Neural cell (in vitro differentiated cells): ENCODE results near the gene KAT8. TPM values are rescaled to one million over a fixed set of nuclear protein-coding genes. Genes with fewer than 3 reads are reported as not detected.

Source experiments
- H2AFZ ChIP-seq: fragments of 200-600, 300-800 bp; sonication (generic), shearing (Covaris generic); 2 replicates; pipeline ENCODE4 v1.6.0; 2014; ENCODE audit warnings: low read depth, mild to moderate bottlenecking, antibody characterized with exemption, low read length, moderate library complexity
- H3F3A ChIP-seq: fragments of 200-600 bp; shearing (Covaris generic); 2 replicates; pipeline ENCODE4 v1.6.1; 2016; ENCODE audit warnings: mild to moderate bottlenecking, moderate library complexity, mixed read lengths, antibody characterized with exemption, low read length; ENCODE audit not compliant: insufficient read depth, poor library complexity, severe bottlenecking
- H3K27ac ChIP-seq: fragments of 200-600, 300-800 bp; sonication (generic), shearing (Covaris generic); 2 replicates; pipeline ENCODE4 v1.5.1; 2014; ENCODE audit warnings: mild to moderate bottlenecking, low read length, moderate library complexity
- H3K27me3 ChIP-seq: fragments of 300-800, 200-600 bp; sonication (generic), shearing (Covaris generic); 2 replicates; pipeline ENCODE4 v1.6.0; 2014; ENCODE audit warnings: mild to moderate bottlenecking, low read depth, low read length, moderate library complexity; ENCODE audit not compliant: insufficient read depth
- H3K36me3 ChIP-seq: fragments of 300-800, 200-600 bp; sonication (generic), shearing (Covaris generic); 2 replicates; pipeline ENCODE4 v1.5.1; 2014; ENCODE audit warnings: mild to moderate bottlenecking, antibody characterized with exemption, low read length, moderate library complexity; ENCODE audit not compliant: insufficient read depth
- H3K4me2 ChIP-seq: fragments of 300-800, 200-600 bp; sonication (generic), shearing (Covaris generic); 2 replicates; pipeline ENCODE4 v1.6.0; 2014; ENCODE audit warnings: mild to moderate bottlenecking, low read length
- H3K4me3 ChIP-seq: fragments of 300-800, 200-600 bp; sonication (generic), shearing (Covaris generic); 2 replicates; pipeline ENCODE4 v1.5.1; 2014; ENCODE audit warnings: mild to moderate bottlenecking, low read length, moderate library complexity
- H3K79me2 ChIP-seq: fragments of 200-600 bp; shearing (Covaris generic); replicated peaks from 2 replicates; pipeline ENCODE4 v1.6.0; 2014; ENCODE audit warnings: mild to moderate bottlenecking, low read length, moderate library complexity; ENCODE audit not compliant: insufficient read depth
- H3K9ac ChIP-seq: fragments of 300-800, 200-600 bp; sonication (generic), shearing (Covaris generic); 2 replicates; pipeline ENCODE4 v1.6.1; 2016; ENCODE audit warnings: mild to moderate bottlenecking, low read length, mixed read lengths
- H3K9me2 ChIP-seq: fragments of 200-600 bp; shearing (Covaris generic); 2 replicates; pipeline ENCODE4 v1.6.1; 2016; ENCODE audit warnings: mild to moderate bottlenecking, low read length, mixed read lengths; ENCODE audit not compliant: insufficient read depth
- H3K9me3 ChIP-seq: fragments of 200-600, 300-800 bp; sonication (generic), shearing (Covaris generic); 2 replicates; pipeline ENCODE4 v1.6.1; 2016; ENCODE audit warnings: mild to moderate bottlenecking, mixed run types, low read length, moderate library complexity, mixed read lengths
- H4K20me1 ChIP-seq: fragments of 200-600 bp; shearing (Covaris generic); 2 replicates; pipeline ENCODE4 v1.6.1; 2016; ENCODE audit warnings: mild to moderate bottlenecking, mixed run types; ENCODE audit not compliant: insufficient read depth
- EP300 ChIP-seq: fragments of 450-650 bp; conservative IDR thresholded peaks from 2 replicates; pipeline ENCODE4 v1.6.1; 2014; ENCODE audit warnings: antibody characterized with exemption, mild to moderate bottlenecking, moderate library complexity; ENCODE audit not compliant: poor library complexity, severe bottlenecking
- EZH2 ChIP-seq: fragments of 200-600, 300-800 bp; shearing (Covaris generic), sonication (generic); IDR thresholded peaks from 2 replicates; pipeline ENCODE4 v1.6.1; 2014; ENCODE audit warnings: antibody characterized with exemption, low read length, borderline replicate concordance, mild to moderate bottlenecking; ENCODE audit not compliant: insufficient read depth, poor library complexity, severe bottlenecking
- MXI1 ChIP-seq: fragments of 450-650 bp; conservative IDR thresholded peaks from 2 replicates; pipeline ENCODE4 v1.6.1; 2014; ENCODE audit warnings: antibody characterized with exemption, mild to moderate bottlenecking; ENCODE audit not compliant: poor library complexity, severe bottlenecking
- POLR2AphosphoS5 ChIP-seq: IDR thresholded peaks from 2 replicates; pipeline ENCODE4 v1.6.1; 2012
- RAD21 ChIP-seq: fragments of 450-650 bp; conservative IDR thresholded peaks from 2 replicates; pipeline ENCODE4 v1.6.1; 2014; ENCODE audit warnings: antibody characterized with exemption, mild to moderate bottlenecking, moderate library complexity
- SMC3 ChIP-seq: fragments of 450-650 bp; conservative IDR thresholded peaks from 2 replicates; pipeline ENCODE4 v1.6.1; 2014; ENCODE audit warnings: antibody characterized with exemption, mild to moderate bottlenecking, moderate library complexity; ENCODE audit not compliant: poor library complexity
- TAF1 ChIP-seq: IDR thresholded peaks from 2 replicates; pipeline ENCODE4 v1.6.1; 2012; ENCODE audit warnings: low read depth
- polyA plus RNA-seq: library from polyadenylated mRNA; depleted of rRNA; stranded (reverse); fragments of >200 nt; gene quantifications from 2 replicates; pipeline ENCODE4 v1.2.3, GENCODE V29; 2014
- TF ChIP-seq, protein P1 (sequence below): IDR thresholded peaks from 2 replicates; pipeline ENCODE4 v1.6.1; 2012; ENCODE audit warnings: borderline replicate concordance
- TF ChIP-seq, protein P2 (sequence below): fragments of 450-650 bp; IDR thresholded peaks from 2 replicates; pipeline ENCODE4 v1.5.1; 2014; ENCODE audit warnings: antibody characterized with exemption, mild to moderate bottlenecking, moderate library complexity; ENCODE audit not compliant: poor library complexity, severe bottlenecking

KAT8 gene
- polyA plus RNA-seq, 1 donor from 2014 or later = 98.0 TPM

DNA sequence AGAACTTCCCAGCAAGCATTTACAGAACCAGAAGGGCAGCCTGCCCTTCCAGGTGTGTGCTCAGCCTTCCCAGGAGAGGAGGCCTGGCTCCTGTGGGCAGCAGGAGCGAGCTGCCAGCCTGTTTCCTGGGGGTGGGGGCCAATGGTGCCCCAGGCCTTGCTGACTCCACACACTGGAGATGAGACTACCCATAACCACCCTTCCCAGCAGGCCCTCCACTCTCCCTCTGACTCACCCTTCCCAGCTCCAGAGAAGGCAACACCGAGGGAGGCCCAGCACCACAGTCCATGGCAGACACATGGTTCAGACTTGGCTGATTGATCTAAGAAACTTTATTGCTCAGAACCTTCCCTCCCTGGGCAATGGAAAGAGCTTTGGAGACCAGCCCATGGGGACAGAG, 26.9 kb upstream of the KAT8 start:
- Histone ChIP-seq H3K79me2 (peaks cover 11% of the 10 kb centered on the region), H3K4me3 (no peak overlapping the region), H3F3A (no peaks in the 10 kb centered on the region), H3K27ac (no peak overlapping the region), H3K36me3 (no peaks in the 10 kb centered on the region), H3K9me3 (no peaks in the 10 kb centered on the region), H4K20me1 (no peaks in the 10 kb centered on the region), H3K9me2 (no peaks in the 10 kb centered on the region), H3K27me3 (no peaks in the 10 kb centered on the region), H3K9ac (no peak overlapping the region), H3K4me2 (no peak overlapping the region), H2AFZ (no peak overlapping the region)
- TF ChIP-seq EZH2 (no peak), EP300 (no peak), SMC3 (no peak), POLR2AphosphoS5 (no peak), TAF1 (no peak), MXI1 (no peak), RAD21 (no peak)
- TF ChIP-seq, protein P1, sequence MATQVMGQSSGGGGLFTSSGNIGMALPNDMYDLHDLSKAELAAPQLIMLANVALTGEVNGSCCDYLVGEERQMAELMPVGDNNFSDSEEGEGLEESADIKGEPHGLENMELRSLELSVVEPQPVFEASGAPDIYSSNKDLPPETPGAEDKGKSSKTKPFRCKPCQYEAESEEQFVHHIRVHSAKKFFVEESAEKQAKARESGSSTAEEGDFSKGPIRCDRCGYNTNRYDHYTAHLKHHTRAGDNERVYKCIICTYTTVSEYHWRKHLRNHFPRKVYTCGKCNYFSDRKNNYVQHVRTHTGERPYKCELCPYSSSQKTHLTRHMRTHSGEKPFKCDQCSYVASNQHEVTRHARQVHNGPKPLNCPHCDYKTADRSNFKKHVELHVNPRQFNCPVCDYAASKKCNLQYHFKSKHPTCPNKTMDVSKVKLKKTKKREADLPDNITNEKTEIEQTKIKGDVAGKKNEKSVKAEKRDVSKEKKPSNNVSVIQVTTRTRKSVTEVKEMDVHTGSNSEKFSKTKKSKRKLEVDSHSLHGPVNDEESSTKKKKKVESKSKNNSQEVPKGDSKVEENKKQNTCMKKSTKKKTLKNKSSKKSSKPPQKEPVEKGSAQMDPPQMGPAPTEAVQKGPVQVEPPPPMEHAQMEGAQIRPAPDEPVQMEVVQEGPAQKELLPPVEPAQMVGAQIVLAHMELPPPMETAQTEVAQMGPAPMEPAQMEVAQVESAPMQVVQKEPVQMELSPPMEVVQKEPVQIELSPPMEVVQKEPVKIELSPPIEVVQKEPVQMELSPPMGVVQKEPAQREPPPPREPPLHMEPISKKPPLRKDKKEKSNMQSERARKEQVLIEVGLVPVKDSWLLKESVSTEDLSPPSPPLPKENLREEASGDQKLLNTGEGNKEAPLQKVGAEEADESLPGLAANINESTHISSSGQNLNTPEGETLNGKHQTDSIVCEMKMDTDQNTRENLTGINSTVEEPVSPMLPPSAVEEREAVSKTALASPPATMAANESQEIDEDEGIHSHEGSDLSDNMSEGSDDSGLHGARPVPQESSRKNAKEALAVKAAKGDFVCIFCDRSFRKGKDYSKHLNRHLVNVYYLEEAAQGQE = no peak
- TF ChIP-seq, protein P2, sequence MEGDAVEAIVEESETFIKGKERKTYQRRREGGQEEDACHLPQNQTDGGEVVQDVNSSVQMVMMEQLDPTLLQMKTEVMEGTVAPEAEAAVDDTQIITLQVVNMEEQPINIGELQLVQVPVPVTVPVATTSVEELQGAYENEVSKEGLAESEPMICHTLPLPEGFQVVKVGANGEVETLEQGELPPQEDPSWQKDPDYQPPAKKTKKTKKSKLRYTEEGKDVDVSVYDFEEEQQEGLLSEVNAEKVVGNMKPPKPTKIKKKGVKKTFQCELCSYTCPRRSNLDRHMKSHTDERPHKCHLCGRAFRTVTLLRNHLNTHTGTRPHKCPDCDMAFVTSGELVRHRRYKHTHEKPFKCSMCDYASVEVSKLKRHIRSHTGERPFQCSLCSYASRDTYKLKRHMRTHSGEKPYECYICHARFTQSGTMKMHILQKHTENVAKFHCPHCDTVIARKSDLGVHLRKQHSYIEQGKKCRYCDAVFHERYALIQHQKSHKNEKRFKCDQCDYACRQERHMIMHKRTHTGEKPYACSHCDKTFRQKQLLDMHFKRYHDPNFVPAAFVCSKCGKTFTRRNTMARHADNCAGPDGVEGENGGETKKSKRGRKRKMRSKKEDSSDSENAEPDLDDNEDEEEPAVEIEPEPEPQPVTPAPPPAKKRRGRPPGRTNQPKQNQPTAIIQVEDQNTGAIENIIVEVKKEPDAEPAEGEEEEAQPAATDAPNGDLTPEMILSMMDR = no peak

DNA sequence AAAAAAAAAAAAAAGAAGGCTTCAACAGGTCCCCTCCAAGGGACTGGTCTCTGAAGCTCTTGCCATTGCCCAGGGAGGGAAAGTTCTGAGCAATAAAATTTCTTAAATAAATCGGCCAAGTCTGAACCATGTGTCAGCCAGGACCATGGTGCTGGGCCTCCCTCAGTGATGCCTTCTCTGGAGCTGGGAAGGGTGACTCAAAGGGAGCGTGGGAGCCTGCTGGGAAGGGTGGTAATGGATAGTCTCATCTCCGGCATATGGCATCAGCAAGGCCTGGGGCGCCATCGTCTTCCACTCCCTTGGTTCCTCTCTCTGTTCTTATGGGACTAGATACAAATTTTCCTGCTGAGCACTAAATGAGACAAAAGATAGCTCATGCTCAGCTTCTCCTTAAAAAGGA, 25.1 kb upstream of the KAT8 start:
- Histone ChIP-seq H3K27ac (no peak overlapping the region), H3K36me3 (no peaks in the 10 kb centered on the region), H2AFZ (no peak overlapping the region), H3K9ac (peak overlapping the region; percentile 91), H3K9me3 (no peaks in the 10 kb centered on the region), H3F3A (no peaks in the 10 kb centered on the region), H3K27me3 (no peaks in the 10 kb centered on the region), H3K4me3 (peak overlapping the region; percentile 99), H3K9me2 (no peaks in the 10 kb centered on the region), H4K20me1 (no peaks in the 10 kb centered on the region), H3K4me2 (no peak overlapping the region), H3K79me2 (peaks cover 11% of the 10 kb centered on the region)
- TF ChIP-seq MXI1 (no peak), EP300 (no peak)
- TF ChIP-seq, protein P2 = no peak
